ENCODE measurements around the gene RYR1. TPM values are rescaled to one million over a fixed set of nuclear protein-coding genes. Genes with fewer than 3 reads are reported as not detected.
"Not testable (repeated sequence)": the region's sequence is repeated elsewhere in the genome, so short reads cannot be mapped to it uniquely, and the experiment has no call there.

Gene RYR1
- total RNA-seq, 2 experiments from 2014 or later = 2.6 to 3.9 TPM

DNA sequence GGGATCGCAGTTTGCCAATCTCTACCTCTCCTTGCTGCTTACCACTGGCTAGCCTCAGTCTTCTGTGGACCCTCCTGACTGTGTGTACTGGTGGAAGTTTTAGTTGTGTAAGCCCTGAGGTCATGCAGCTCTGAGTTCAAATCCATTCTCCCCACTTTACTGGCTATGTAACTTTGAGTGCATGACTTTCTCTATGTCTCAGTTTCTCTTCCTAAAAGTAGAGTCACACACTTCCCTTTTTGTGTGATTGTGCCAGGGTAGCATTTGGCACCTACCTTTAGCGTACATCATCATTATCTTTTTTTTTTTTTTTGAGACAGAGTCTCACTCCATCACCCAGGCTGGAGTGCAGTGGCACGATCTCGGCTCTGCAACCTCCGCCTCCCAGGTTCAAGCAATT is 113.9 kb downstream of the RYR1 start:
- Mint-ChIP-seq H3K27ac (no peak overlapping the region), H3K4me3 (no peak overlapping the region), H3K36me3 (ENCODE audit: low read depth) (no peaks in the 10 kb centered on the region), H3K9me3 (no peaks in the 10 kb centered on the region), H3K27me3 (peaks cover 3% of the 10 kb centered on the region), H3K4me1 (peaks cover 35% of the 10 kb centered on the region)
- CTCF ChIA-PET = interaction anchor here (1.0 to 1.6 kb wide), 2 partner anchors 9 to 32 kb away, joined by 3 to 6 read pairs; no protein-coding TSS in a partner anchor
- POLR2A ChIA-PET = interaction anchor here (0.7 kb wide), 1 partner anchor 146 kb away, joined by 4 read pairs; no protein-coding TSS in a partner anchor
- no peak for DNase-seq

DNA sequence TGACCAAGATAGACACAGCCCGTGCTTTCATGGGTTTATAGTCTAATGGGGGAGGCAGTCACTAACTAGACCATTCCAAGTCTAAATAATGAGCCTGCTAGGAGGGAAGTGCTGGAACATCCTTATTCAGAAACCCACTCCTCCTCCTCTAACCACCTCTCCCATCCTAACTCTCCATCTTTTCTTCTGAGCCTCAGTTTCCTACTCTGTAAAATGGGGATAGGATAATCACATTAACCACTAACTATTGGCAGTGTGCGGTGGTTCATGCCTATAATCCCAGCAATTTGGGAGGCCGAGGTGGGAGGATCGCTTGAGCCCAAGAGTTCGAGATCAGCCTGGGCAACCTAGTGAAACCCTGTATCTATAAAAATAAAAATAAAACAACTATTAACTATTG is 115.6 kb downstream of the RYR1 start:
- DNase-seq = no peak
- POLR2A ChIA-PET = no interaction called here
- no peak overlapping the region for H3K27ac Mint-ChIP-seq
- H3K36me3 Mint-ChIP-seq (ENCODE audit: low read depth) = no peaks in the 10 kb centered on the region
- CTCF ChIA-PET = no interaction called here
- no peaks in the 10 kb centered on the region for H3K9me3 Mint-ChIP-seq
- peaks cover 3% of the 10 kb centered on the region for H3K27me3 Mint-ChIP-seq
- H3K4me1 Mint-ChIP-seq = peaks cover 36% of the 10 kb centered on the region
- H3K4me3 Mint-ChIP-seq = no peak overlapping the region

DNA sequence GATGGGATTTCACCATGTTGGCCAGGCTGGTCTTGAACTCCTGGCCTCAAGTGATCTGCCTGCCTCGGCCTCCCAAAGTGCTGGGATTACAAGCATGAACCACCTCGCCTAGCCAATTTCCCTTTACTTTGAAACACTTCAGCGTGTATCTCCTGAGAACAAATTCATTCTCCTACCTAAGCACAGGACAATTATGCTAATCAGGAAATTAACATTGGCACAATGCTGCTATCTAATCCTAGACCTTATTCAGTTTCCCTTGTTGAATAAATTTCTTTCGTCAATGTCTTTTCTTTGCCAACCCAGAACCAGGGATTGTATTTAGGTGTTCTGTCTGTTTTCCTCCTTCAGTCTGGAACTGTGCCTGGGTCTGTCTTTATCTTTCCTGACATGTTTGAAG is 116.5 kb downstream of the RYR1 start:
- H3K27me3 Mint-ChIP-seq = peaks cover 3% of the 10 kb centered on the region
- POLR2A ChIA-PET = no interaction called here
- CTCF ChIA-PET = no interaction called here
- no peaks in the 10 kb centered on the region for H3K9me3 Mint-ChIP-seq
- no peak for DNase-seq
- no peak overlapping the region for H3K4me3 Mint-ChIP-seq
- no peaks in the 10 kb centered on the region for H3K36me3 Mint-ChIP-seq (ENCODE audit: low read depth)
- H3K27ac Mint-ChIP-seq = no peak overlapping the region
- peaks cover 35% of the 10 kb centered on the region for H3K4me1 Mint-ChIP-seq

DNA sequence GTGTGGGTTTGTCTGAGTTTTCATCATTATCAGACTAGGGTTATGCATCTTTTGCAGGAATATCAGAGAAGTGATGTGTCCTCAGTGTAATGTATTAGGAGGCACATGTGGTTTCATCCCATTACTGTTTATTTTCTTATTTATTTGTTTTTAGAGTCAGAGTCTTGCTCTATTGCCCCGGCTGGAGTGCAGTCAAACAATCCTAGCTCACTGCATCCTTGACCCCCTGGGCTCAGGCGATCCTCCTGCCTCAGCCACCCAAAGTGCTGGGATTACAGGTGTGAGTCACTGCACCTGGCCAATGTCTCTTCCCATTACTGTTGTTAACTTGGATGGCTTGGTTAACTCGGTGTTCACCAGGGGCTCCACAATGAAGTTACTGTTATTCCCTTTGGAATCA is 116.9 kb downstream of the RYR1 start:
- Mint-ChIP-seq H3K36me3 (ENCODE audit: low read depth) (no peaks in the 10 kb centered on the region), H3K4me3 (no peak overlapping the region), H3K27me3 (peaks cover 3% of the 10 kb centered on the region), H3K4me1 (peaks cover 35% of the 10 kb centered on the region), H3K27ac (no peak overlapping the region), H3K9me3 (no peaks in the 10 kb centered on the region)
- CTCF ChIA-PET = no interaction called here
- POLR2A ChIA-PET = no interaction called here
- DNase-seq = no peak

DNA sequence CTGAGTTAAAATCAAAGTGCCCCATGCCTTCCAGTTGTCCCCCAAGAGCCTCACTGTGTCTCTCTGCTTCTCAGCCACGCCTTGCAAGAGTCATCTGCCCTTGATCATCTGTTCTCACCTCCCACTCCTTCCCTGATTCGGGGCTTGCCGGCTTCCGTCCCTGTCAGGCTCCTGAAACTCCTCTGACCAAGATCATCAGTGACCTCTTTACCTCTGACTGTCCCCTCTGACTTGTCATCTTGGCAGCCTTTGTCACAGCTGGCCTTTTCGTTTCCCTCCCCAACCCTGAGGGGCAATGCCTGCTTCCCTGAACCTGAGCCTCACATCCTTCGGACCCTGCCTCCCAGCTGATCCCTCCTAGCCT is 117.9 kb downstream of the RYR1 start:
- no peaks in the 10 kb centered on the region for H3K36me3 Mint-ChIP-seq (ENCODE audit: low read depth)
- H3K27me3 Mint-ChIP-seq = peaks cover 3% of the 10 kb centered on the region
- no peak overlapping the region for H3K4me3 Mint-ChIP-seq
- CTCF ChIA-PET = interaction anchor here (0.7 to 1.4 kb wide), 3 partner anchors 36 to 149 kb away, joined by 3 to 4 read pairs (median 4); partner anchors contain the start of gene FAM98C
- peak; percentile 41 for DNase-seq
- POLR2A ChIA-PET = interaction anchor here (1.2 kb wide), 1 partner anchor 77 kb away, joined by 3 read pairs; no protein-coding TSS in a partner anchor
- peaks cover 33% of the 10 kb centered on the region for H3K4me1 Mint-ChIP-seq
- H3K9me3 Mint-ChIP-seq = no peaks in the 10 kb centered on the region
- no peak overlapping the region for H3K27ac Mint-ChIP-seq

DNA sequence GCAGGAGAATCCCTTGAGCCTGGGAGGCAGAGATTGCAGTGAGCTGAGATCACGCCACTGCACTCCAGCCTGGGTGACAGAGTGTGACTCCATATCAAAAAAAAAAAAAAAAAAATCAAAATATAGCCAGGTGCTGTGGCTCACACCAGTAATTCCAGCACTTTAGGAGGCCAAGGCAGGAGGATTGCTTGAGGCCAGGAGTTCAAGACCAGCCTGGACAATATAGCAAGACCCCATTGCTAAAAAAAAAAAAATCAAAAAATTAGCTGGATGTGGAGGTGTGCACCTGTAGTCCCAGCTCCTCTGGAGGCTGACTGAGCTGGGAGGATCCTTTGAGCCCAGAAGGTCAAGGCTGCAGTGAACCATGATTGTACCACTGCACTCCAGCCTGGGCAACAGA is 119.7 kb downstream of the RYR1 start:
- H3K4me3 Mint-ChIP-seq, H3K9me3 Mint-ChIP-seq, POLR2A ChIA-PET: not testable (repeated sequence)

DNA sequence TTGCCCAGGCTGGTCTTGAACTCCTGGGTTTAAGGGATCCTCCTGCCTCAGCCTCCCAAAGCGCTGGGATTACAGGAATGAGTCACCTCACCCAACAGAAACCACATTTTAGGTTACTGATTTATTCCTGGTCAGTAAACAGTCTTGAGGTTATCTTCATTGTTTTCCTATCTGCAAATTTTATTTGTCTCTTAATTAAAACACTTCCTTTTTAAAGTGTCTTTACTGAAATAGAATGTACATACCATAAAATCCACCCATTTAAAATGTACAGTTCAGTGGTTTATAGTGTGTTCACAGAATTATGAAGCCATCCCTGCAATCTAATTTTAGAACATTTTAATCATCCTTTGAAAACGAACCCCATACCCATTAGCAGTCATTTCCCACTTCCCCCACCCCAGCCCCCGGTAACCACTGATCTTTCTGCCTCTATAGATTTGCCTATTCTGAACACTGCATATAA is 121.2 kb downstream of the RYR1 start:
- H3K27ac Mint-ChIP-seq = peak overlapping the region; percentile 5
- H3K4me3 Mint-ChIP-seq = no peak overlapping the region
- H3K4me1 Mint-ChIP-seq = peaks cover 61% of the 10 kb centered on the region
- CTCF ChIA-PET = interaction anchor here (2.6 to 5.6 kb wide), 2 partner anchors 10 to 64 kb away, joined by 7 to 28 read pairs; partner anchors contain the start of genes EIF3K and MAP4K1
- POLR2A ChIA-PET = interaction anchor here (0.8 kb wide), 1 partner anchor 63 kb away, joined by 3 read pairs; the partner anchor contains the start of gene MAP4K1
- H3K9me3 Mint-ChIP-seq = no peaks in the 10 kb centered on the region
- peaks cover 3% of the 10 kb centered on the region for H3K27me3 Mint-ChIP-seq
- no peak for DNase-seq
- H3K36me3 Mint-ChIP-seq (ENCODE audit: low read depth) = no peaks in the 10 kb centered on the region

More for the DNA sequence above, 119.7 kb downstream of the RYR1 start:
- CTCF ChIA-PET = interaction anchor here (0.6 to 2.6 kb wide), 4 partner anchors 9 to 114 kb away, joined by 3 to 7 read pairs (median 3); no protein-coding TSS in a partner anchor
- not testable (repeated sequence) for H3K36me3 Mint-ChIP-seq (ENCODE audit: low read depth); DNase-seq; H3K27me3 Mint-ChIP-seq; H3K27ac Mint-ChIP-seq
- H3K4me1 Mint-ChIP-seq = peaks cover 49% of the 10 kb centered on the region

DNA sequence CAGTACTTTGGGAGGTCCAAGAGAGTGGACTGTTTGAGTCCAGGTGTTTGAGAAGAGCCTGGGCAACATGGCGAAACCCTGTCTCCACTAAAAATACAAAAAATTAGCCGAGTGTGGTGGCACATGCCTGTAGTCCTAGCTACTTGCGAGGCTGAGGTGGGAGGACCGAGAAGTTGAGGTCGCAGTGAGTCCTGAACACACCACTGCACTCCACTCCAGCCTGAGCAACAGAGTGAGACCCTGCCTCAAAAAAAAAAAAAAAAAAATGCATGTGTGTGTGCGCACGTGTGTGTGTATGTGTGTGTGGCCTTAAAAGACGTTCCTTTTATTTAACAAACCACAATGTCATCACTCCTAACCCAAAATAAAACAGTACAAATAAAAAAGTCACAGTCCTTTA is 121.7 kb downstream of the RYR1 start:
- no peak overlapping the region for H3K27ac Mint-ChIP-seq
- peaks cover 66% of the 10 kb centered on the region for H3K4me1 Mint-ChIP-seq
- no peaks in the 10 kb centered on the region for H3K9me3 Mint-ChIP-seq
- no peak overlapping the region for H3K4me3 Mint-ChIP-seq
- POLR2A ChIA-PET = no interaction called here
- H3K27me3 Mint-ChIP-seq = peaks cover 3% of the 10 kb centered on the region
- CTCF ChIA-PET = interaction anchor here (0.7 to 5.6 kb wide), 4 partner anchors 11 to 152 kb away, joined by 3 to 28 read pairs (median 5); partner anchors contain the start of genes EIF3K and MAP4K1
- no peaks in the 10 kb centered on the region for H3K36me3 Mint-ChIP-seq (ENCODE audit: low read depth)
- no peak for DNase-seq

DNA sequence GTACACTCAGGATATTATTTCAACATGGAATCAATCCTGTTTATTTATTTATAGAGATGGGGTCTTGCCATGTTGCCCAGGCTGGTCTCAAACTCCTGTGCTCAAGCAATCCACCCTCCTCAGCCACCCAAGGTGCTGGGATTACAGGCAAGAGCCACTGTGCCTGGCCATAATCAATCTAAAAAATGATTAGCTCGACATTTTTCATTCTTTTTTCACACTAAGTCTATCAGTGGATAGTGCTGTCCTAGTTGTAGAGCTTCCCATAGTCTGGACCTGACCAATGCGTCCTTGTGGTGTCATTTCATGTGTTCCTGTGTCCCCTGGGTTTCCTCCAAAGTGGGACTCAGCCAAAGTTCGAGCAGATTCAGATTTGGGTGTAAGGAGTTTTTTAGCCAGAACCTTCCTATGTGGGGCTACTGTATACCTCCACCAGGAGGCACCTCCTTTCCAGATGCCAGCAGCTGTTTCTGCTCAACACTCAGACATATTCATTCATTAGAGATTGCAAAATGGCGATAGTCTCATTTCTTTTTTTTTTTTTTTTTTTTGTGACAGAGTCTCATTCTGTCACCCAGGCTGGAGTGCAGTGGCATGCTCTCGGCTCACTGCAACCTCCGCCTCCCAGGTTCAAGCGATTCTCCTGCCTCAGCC is 123.2 kb downstream of the RYR1 start:
- CTCF ChIA-PET = interaction anchor here (0.6 to 5.6 kb wide), 13 partner anchors 10 to 374 kb away, joined by 3 to 28 read pairs (median 6); partner anchors contain the start of genes EIF3K, FAM98C, MAP4K1 and MRPS12
- Mint-ChIP-seq H3K4me1 (peaks cover 71% of the 10 kb centered on the region), H3K4me3 (peak overlapping the region; percentile 46), H3K9me3 (no peaks in the 10 kb centered on the region), H3K27me3 (no peaks in the 10 kb centered on the region), H3K27ac (peak overlapping the region; percentile 92), H3K36me3 (ENCODE audit: low read depth) (peaks cover 1% of the 10 kb centered on the region)
- peak; percentile 41 for DNase-seq
- POLR2A ChIA-PET = interaction anchor here (0.8 to 2.6 kb wide), 8 partner anchors 12 to 154 kb away, joined by 3 to 24 read pairs (median 6); partner anchors contain the start of genes EIF3K, FAM98C and MAP4K1

DNA sequence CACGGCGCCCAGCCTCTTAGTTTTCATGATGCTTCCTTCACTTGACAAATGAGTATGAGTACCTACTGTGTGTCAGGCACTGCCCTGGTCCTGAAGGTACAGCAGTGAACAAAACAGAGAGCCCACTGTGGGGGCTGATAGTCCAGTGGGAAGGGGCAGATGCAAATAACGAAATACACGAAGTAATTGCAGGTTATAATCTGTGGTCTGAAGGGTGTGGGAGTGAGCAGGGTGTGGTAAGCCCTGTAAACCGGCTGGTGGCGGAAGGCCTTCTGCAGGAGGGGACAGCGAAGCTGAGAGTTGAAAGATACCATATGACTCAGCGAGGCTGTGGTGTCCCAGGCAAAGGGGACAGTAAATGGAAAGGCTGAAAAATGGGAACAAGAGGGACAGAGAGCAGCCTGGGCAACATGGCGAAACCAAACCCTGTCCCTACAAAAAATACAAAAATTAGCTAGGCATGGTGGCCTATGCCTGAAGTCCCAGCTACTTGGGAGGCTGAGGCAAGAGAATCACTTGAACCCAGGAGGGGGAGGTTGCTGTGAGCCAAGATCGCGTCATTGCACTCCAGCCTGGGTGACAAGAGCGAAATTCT is 123.8 kb downstream of the RYR1 start:
- no peaks in the 10 kb centered on the region for H3K27me3 Mint-ChIP-seq
- H3K36me3 Mint-ChIP-seq (ENCODE audit: low read depth) = peaks cover 6% of the 10 kb centered on the region
- POLR2A ChIA-PET = interaction anchor here (0.5 to 2.6 kb wide), 13 partner anchors 12 to 154 kb away, joined by 3 to 24 read pairs (median 3); partner anchors contain the start of genes EIF3K, FAM98C and MAP4K1
- peak; percentile 83 for DNase-seq
- CTCF ChIA-PET = interaction anchor here (0.6 to 5.6 kb wide), 16 partner anchors 10 to 373 kb away, joined by 3 to 28 read pairs (median 4); partner anchors contain the start of genes EIF3K, FAM98C, MAP4K1 and MRPS12
- H3K4me1 Mint-ChIP-seq = peaks cover 76% of the 10 kb centered on the region
- peak overlapping the region; percentile 46 for H3K4me3 Mint-ChIP-seq
- no peaks in the 10 kb centered on the region for H3K9me3 Mint-ChIP-seq
- H3K27ac Mint-ChIP-seq = peak overlapping the region; percentile 92

DNA sequence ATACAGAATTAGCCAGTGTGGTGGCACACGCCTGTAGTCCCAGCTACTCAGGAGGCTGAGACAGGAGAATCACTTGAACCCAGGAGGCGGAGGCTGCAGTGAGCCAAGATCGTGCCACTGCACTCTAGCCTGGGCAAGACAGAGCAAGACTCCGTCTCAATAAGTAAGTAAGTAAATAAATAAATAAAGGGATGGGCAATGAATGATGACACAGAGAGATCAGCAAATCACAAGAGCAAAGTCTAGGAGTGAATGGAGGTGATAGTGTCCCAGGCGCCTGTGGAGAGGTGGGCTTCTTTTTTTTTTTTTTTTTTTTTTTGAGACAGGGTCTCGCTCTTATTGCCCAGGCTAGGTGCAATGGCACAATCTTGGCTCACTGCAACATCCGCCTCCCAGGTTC is 125.4 kb downstream of the RYR1 start:
- H3K36me3 Mint-ChIP-seq (ENCODE audit: low read depth); H3K27me3 Mint-ChIP-seq; H3K9me3 Mint-ChIP-seq; H3K4me3 Mint-ChIP-seq; DNase-seq: not testable (repeated sequence)
- POLR2A ChIA-PET = interaction anchor here (1.9 kb wide), 1 partner anchor 58 kb away, joined by 8 read pairs; the partner anchor contains the start of gene MAP4K1
- H3K4me1 Mint-ChIP-seq = peaks cover 77% of the 10 kb centered on the region
- CTCF ChIA-PET = interaction anchor here (0.7 to 5.6 kb wide), 2 partner anchors 59 to 310 kb away, joined by 3 to 28 read pairs; partner anchors contain the start of genes EIF3K and MAP4K1
- peak overlapping the region; percentile 94 for H3K27ac Mint-ChIP-seq

DNA sequence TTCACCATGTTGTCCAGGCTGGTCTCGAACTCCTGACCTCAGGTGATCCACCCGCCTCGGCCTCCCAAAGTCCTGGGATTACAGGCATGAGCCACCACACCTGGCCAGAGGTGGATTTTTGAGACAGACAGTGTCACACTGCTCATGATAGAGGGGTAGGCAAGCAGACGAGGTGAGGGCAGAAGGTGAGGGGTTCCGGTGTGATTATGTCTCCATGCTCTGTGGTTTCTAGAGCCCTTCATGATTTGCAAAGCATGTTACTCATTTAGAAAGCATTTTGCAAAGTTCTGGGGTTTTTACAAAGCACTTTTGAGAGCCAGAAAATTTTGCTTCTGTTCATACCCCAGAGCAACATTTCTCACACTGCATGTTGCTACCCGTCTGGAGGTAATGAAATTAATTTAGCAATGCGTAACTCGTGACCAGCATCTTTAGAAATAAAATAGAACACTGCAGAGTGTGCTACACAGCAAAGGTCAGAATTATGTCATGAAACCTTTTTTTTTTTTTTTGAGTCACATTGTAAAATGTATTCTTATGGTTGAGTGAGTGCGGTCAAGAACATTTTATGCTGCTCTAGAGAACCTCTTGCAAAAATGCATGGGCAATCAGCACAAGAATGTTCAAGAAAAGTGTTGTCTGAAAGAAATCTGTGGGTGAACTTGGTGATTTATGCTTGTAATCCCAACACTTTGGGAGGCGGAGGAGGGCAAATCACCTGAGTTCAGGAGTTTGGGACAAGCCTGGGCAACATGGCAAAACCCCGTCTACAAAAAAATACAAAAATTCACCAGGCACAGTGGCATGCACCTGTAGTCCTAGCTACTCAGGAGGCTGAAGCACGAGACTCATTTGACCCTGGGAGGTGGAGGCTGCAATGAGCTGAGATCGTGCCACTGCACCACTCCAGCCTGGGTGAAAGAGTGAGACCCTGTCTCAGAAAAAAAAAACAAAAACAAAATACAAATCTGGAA is 126.2 kb downstream of the RYR1 start:
- H3K9me3 Mint-ChIP-seq = no peaks in the 10 kb centered on the region
- H3K36me3 Mint-ChIP-seq (ENCODE audit: low read depth) = peaks cover 6% of the 10 kb centered on the region
- peak overlapping the region; percentile 46 for H3K4me3 Mint-ChIP-seq
- ChIA-PET POLR2A (interaction anchor here (1.9 kb wide), 1 partner anchor 58 kb away, joined by 8 read pairs; the partner anchor contains the start of gene MAP4K1), CTCF (interaction anchor here (0.7 to 5.6 kb wide), 5 partner anchors 14 to 309 kb away, joined by 3 to 28 read pairs (median 4); partner anchors contain the start of genes EIF3K and MAP4K1)
- peaks cover 15% of the 10 kb centered on the region for H3K27me3 Mint-ChIP-seq
- H3K4me1 Mint-ChIP-seq = peaks cover 74% of the 10 kb centered on the region
- H3K27ac Mint-ChIP-seq = peak overlapping the region; percentile 94
- DNase-seq = peak; percentile 72

All from activated CD4-positive, alpha-beta memory T cell treated with anti-CD3 and anti-CD28 coated beads, Interleukin-2, amount 10 ng/mL, durations not matched to agents 7 days and 5 days (primary cell).